Type B pancreatic cell (in vitro differentiated cells): ENCODE data around the gene CLDN22. TPM values are rescaled to one million over a fixed set of nuclear protein-coding genes. Genes with fewer than 3 reads are reported as not detected.

Experiments used
- DNase-seq: peaks from one replicate; pipeline ENCODE4 v3.0.0; 2021; ENCODE audit warnings: mixed read lengths; ENCODE audit not compliant: unreplicated experiment; ENCODE audit errors: extremely low spot score
- H3K27ac Mint-ChIP-seq: 2 replicates; pipeline ENCODE4 v1.8.0; 2021; ENCODE audit warnings: mild to moderate bottlenecking, mixed read lengths
- H3K27me3 Mint-ChIP-seq: 2 replicates; pipeline ENCODE4 v1.8.0; 2021; ENCODE audit warnings: mixed read lengths
- H3K36me3 Mint-ChIP-seq: 2 replicates; pipeline ENCODE4 v1.8.0; 2021; ENCODE audit warnings: mixed read lengths
- H3K4me1 Mint-ChIP-seq: one replicate; pipeline ENCODE4 v1.8.0; 2021; ENCODE audit warnings: mixed read lengths; ENCODE audit not compliant: unreplicated experiment
- H3K4me3 Mint-ChIP-seq: 2 replicates; pipeline ENCODE4 v1.8.0; 2021; ENCODE audit warnings: mild to moderate bottlenecking, mixed read lengths
- H3K9me3 Mint-ChIP-seq: 2 replicates; pipeline ENCODE4 v1.8.0; 2021; ENCODE audit warnings: mixed read lengths
- CTCF ChIP-seq: fragments of 200-600 bp; sonication (generic); conservative IDR thresholded peaks from 2 replicates; pipeline ENCODE4 v1.5.0; 2021; ENCODE audit warnings: antibody characterized with exemption, mild to moderate bottlenecking
- total RNA-seq: library from RNA; stranded (reverse); gene quantifications from 2 replicates; pipeline ENCODE4 v1.2.1, GENCODE V29; 2021; ENCODE audit warnings: low replicate concordance

Gene CLDN22
- total RNA-seq, 1 donor from 2014 or later, result not detected

DNA sequence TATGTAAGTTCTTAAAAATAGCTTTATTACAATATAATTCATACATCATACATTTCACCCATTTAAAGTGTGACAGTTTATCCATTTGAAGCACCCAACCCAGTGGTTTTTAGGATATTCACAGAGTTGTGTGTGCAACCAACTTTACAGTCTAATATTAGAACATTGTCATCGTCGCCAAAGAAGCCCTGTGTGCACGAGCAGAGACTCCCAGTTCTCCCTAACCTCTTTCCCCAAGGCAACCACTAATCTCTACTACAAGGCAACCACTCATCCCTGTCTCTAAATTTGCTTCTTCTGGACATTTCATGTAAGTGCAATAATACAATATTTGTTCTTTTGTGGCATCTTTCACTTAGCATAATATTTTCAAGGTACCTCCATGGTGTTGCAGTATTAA lies 47.7 kb downstream of the CLDN22 start:
- DNase-seq, result no peak
- TF ChIP-seq CTCF, result no peak
- H3K9me3 Mint-ChIP-seq, result no peaks in the 10 kb centered on the region
- H3K27ac Mint-ChIP-seq, result no peak overlapping the region
- no peaks in the 10 kb centered on the region for H3K4me1 Mint-ChIP-seq
- H3K4me3 Mint-ChIP-seq, result no peak overlapping the region
- H3K36me3 Mint-ChIP-seq, result peaks cover 47% of the 10 kb centered on the region
- no peaks in the 10 kb centered on the region for H3K27me3 Mint-ChIP-seq

- Mint-ChIP-seq H3K9me3 (no peaks in the 10 kb centered on the region), H3K4me3 (no peak overlapping the region), H3K36me3 (peaks cover 38% of the 10 kb centered on the region), H3K27me3 (no peaks in the 10 kb centered on the region), H3K4me1 (peaks cover 7% of the 10 kb centered on the region), H3K27ac (no peak overlapping the region)
- no peak for TF ChIP-seq CTCF
- no peak for DNase-seq
Measured at GRCh38 chr4:183268556-183268955, 51.5 kb downstream of the CLDN22 start.

Other genes starting within 250 kb of the CLDN22 start
- 23.9 and 24.6 TPM in 2 replicates for gene WWC2, start 221.0 kb downstream of the CLDN22 start, total RNA-seq
- not detected in 2 replicates for gene CLDN24, start 2.1 kb upstream of the CLDN22 start, total RNA-seq
- gene CDKN2AIP, start 124.4 kb upstream of the CLDN22 start, total RNA-seq, result 29.7 and 57.5 TPM in 2 replicates
- 16.5 and 20.4 TPM in 2 replicates for gene ING2, start 184.8 kb upstream of the CLDN22 start, total RNA-seq